GM19397 (cell line): Measurements from ENCODE around the gene GPI.

ENCODE experiments used
- ATAC-seq: cut with Tn5 transposase; IDR thresholded peaks from one replicate; pipeline ENCODE4 v1.9.1; 2021; ENCODE audit warnings: mild to moderate bottlenecking, moderate library complexity; ENCODE audit not compliant: unreplicated experiment

Gene GPI

DNA sequence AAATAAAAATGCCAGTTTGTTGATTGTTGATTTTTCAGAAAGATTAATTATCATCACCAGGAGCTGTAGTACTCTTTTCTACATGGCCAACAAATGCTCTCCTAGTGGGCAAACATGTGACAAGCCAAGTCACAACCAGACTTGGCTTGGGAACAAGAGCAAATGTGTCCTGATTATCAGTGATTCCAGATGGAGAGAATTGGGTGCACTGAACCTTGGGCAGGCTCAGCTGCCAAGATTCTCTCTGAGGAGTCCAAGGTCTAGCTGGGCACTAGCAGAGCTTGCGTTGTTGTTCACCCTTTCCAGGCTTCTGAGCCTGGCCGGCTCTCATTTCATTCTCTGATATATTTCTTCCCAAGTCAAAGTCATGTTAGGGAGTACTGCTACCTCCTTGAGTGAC, 27.3 kb upstream of the GPI start:
- ATAC-seq, result no peak

GRCh38 chr19:34341935-34342680, 22.9 kb upstream of the GPI start:
- ATAC-seq, result no peak

GRCh38 chr19:34343751-34344150, 21.2 kb upstream of the GPI start:
- no peak for ATAC-seq

DNA sequence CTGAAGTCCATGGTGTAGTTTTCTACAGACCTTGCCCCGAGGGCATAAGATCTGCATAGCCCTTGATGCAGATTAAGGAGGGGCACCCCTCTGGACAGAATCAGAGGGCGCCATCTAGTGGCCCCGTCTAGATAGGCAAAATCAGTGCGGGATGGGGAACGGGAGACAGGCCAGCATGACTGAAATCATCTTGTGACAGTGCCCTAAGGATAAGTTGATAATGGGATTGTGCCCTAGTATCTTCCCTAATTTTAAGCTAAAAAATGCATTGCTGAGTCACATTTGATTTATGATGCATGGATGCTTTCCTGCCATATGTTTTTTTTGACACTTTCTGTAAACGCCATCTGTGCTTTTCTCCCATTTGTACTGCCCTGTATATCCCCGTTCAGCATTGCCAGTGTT, 19.0 kb upstream of the GPI start:
- no peak for ATAC-seq

GRCh38 chr19:34347561-34348165, 17.3 kb upstream of the GPI start:
- ATAC-seq, result no peak

DNA sequence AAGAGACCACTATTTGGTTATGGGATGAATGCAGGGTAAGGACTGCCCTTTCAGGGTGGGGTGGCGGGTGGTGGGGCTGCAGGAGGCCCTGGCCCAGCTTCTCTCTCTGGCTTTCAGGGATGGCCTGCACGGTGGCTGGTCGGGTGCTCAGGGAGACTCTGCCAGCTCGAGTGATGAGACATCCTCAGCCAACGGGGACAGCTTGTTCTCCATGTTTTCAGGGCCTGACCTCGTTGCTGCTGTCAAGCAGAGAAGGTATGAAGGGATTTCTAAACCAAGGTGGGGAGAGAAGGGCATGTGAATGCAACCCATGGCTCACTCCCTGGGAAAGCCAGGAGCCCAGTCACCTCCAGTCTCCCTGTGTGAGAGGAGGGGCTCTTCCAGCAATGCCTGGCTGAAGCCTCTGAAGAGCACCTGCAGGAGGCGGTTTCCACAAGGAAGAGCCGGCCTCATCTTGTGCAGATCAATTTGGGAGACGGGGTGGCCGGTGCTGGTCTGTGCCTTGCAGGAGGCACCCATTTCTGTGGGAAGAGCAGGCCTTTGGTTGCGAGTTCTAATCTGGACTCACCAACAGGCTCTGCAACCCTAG, 16.0 kb upstream of the GPI start:
- ATAC-seq, result no peak

DNA sequence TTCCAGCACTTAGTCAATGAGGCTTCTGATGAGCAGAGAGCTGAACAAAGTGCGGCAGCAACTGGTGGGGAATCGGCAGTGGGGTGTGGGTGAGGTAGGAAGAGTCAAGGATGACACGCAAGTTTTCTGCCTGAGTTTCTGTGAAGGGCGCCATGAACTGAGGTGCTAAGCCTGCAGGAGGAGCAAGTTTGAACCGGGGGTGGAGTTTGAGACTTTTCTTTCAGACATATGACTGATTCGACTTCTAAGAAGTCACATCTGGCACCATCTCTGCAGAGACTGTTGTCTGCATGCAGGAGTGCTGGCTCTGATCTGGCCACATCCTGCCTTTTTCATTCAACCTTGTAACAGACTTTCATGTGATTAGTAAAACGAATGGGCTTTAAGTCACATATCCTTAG, 14.8 kb upstream of the GPI start:
- ATAC-seq, result no peak

GRCh38 chr19:34351382-34351826, 13.6 kb upstream of the GPI start:
- no peak for ATAC-seq

GRCh38 chr19:34353546-34353945, 11.4 kb upstream of the GPI start:
- ATAC-seq, result no peak

GRCh38 chr19:34355201-34355600, 9.8 kb upstream of the GPI start:
- no peak for ATAC-seq

GRCh38 chr19:34356875-34357274, 8.1 kb upstream of the GPI start:
- ATAC-seq, result no peak

DNA sequence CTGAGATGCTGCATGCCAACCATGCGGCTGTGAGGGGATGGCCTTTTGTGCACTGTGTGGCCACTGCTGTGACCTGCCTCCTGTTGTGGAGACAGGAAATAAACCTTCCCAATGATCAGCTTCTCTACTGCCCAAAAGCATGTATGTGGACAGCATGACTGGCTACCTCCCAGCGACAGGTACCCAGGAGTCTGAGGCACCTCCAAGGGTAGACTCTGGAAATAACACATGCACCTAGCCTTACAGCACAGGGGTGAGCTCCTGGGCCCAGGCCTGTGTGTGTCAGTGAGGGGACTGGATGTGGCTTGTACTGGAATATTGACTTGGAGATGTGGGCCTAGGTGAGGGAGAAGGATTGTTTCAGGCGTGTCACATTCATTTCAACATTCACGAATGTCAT, 7.6 kb upstream of the GPI start:
- ATAC-seq, result no peak

DNA sequence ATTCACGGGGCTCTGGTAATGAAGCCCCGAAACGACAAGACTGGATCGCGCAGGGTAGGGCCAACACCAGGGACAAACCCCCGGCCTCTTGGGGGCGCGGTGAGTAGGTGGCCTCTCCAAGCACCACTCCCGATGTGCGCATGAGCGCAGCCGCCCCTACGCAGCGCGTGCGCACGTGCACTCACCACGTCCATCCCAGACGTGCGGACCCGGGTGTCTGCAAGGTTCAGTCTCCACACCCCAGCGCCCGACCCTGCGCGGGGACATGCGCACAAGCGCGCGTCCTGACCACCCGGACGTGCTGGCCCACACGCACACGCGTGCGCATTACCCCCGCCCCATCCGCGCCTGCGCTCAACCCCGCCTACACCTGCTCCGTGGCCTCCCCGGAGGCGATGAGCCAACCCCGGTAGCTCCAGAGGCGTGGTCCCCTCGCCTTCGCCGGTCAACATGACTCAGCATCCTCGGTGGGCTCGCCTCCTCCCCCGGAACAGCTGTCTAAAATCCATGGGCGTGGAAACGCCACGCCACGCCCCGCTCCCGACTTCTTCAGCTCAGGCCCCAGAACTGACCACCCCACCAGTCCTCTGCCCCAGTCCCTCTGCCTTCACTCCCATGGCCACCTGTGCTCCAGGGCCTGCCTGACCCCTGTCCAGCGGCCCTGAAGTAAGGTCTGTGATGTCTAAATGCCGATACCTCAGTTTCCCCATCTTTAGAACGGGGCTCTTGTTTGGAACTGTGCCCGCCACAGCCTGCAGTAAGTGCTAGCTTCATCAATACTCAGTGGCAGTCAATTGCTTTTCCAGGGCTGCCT, 5.6 kb upstream of the GPI start:
- ATAC-seq, result peak; percentile 97

GRCh38 chr19:34359954-34360315, 5.1 kb upstream of the GPI start:
- no peak for ATAC-seq

GRCh38 chr19:34360354-34360909, 4.6 kb upstream of the GPI start:
- ATAC-seq, result no peak

- ATAC-seq, result no peak
These were observed 2.3 kb upstream of the GPI start for GRCh38 chr19:34362679-34363069.

DNA sequence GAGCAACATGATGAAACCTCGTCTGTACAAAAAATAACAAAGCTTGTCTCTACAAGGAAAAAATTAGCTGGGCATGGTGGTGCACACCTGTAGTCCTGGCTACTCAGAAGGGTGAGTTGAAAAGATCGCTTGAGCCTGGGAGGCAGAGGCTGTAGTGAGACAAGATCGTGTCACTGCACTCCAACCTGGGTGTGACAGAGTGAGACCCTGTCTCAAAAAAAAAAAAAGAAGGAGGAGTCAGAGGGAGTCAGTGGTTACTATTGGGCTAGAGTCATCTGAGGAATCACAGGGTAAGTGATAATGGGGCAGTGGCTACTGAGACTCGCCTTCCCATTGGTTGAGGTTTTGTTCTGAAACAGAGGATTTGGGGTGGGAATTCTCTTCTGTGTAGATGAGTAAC, 1.9 kb upstream of the GPI start:
- ATAC-seq, result no peak

DNA sequence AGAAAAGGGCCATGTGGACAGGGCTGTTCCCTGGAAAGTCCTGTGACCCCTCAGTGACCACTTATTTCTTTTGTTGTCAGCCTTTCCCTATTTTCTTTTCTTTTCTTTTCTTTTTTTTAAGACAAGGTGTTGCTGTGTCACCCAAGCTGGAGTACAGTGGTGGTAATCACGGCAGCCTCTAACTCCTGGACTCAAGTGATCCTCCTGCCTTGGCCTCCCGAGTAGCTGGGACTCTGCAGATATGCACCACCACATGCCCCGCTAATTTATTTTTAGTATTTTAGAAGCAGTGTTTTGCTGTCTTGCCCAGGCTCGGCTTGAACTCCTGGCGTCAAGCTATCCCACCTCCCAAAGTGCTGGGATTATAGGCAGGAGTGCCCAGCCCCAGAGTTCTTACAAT, 1.1 kb upstream of the GPI start:
- ATAC-seq, result no peak

DNA sequence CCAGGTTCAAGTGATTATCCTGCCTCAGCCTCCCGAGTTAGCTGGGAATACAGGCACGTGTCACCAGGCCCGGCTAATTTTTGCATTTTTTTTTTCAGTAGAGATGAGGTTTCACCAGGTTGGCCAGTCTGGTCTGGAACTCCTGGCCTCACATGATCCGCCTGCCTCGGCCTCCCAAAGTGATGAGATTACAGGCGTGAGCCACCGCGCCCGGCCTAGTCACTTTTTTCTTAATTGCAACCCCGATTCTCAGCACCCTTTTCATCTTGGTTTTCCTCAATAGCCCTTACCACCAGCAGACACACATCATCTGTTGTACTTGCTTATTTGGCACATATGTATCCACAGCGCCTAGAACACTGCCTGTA, 550 bp upstream of the GPI start:
- ATAC-seq, result no peak

DNA sequence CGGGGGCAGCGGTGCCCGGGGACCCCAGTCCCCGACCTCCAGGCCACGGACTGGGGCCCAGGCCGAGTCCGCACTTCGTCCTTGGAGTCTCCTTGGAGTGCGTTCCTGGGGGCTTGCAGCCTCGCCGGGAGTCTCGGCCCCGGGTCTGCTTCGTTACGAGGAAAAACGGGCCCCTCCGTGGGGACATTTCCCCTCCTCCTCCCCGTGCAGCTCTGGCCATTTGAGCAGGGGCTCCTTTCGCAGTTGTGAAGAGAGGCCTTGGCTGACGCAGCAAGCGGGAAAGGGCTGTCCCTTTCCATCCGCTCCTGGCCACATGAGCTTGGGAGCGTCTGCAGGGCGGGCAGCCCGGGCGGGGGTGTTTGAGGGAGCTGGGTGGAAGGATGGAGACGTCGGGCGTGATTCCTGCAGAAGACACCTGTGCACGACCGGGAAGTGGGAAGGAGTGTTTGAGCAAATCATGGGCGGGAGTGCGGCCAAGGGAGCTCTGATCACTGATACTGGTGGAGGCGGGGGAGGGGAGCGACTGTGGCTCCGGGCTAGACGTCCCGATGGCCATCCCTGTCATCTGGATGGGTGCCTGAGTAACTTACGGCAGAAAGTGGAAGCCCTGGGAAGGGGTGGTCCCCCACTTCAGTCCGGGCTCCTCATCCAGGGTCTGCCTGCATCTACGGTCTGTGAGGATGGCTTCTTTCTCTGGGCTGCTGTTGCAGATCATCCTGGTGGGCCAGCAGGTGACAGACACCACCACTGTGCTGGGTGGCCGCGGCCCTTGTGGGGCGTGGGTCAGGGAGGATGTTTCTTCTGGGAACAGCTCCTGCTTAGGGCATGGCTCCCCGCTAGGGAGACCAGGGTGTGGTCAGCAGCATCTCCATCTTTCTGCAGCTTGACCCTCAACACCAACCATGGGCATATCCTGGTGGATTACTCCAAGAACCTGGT, 736 bp downstream of the GPI start:
- no peak for ATAC-seq
